B cell (primary cell): ENCODE measurements around the gene PSME1. TPM values are rescaled to one million over a fixed set of nuclear protein-coding genes. Genes with fewer than 3 reads are reported as not detected.

Experiments
- ATAC-seq: fragments of 200-7000 bp; cut with Tn5 transposase; one replicate; pipeline ENCODE4 v1.10.0; 2021; ENCODE audit warnings: low read depth, mild to moderate bottlenecking, moderate number of reproducible peaks, moderate library complexity
- CTCF ChIA-PET: fragments of 350-600 bp; sonication (Branson Sonifier 250); formaldehyde crosslinking; loops from one replicate; lab custom pipeline; 2021; ENCODE audit warnings: antibody characterized with exemption, inconsistent platforms; lab: Charles Lee
- POLR2A ChIA-PET: fragments of 350-600 bp; sonication (Branson Sonifier 250); formaldehyde crosslinking; loops from one replicate; lab custom pipeline; 2021; ENCODE audit warnings: antibody characterized with exemption; lab: Charles Lee
- DNase-seq: peaks from one replicate; pipeline ENCODE4 v3.0.0; 2013
- H2AFZ ChIP-seq: 2 replicates; pipeline ENCODE4 v1.6.1; 2012; ENCODE audit warnings: mild to moderate bottlenecking, low read depth, low read length; ENCODE audit not compliant: insufficient read depth, poor library complexity, severe bottlenecking
- H3K27ac ChIP-seq, 2 donors: 1 replicate in 1 of 2; 2 replicates in 1 of 2; pipeline ENCODE4 v1.5.1; 2012 to 2013; ENCODE audit warnings: low read length in 2 of 2, mild to moderate bottlenecking in 2 of 2, moderate library complexity in 1 of 2
- H3K27me3 ChIP-seq, 4 experiments: fragments of 200-600 bp in 1 of 4; sonication (generic) in 1 of 4; replicated peaks in 1 of 4; 1 replicate in 2 of 4; 2 replicates in 2 of 4; pipeline versions ENCODE4 v1.6.1 to v1.7.0; 2013 to 2016; ENCODE audit warnings: low read length in 3 of 4, mild to moderate bottlenecking in 2 of 4, mixed read lengths in 1 of 4, moderate library complexity in 1 of 4; ENCODE audit not compliant: insufficient read depth in 4 of 4, control insufficient read depth in 3 of 4; ENCODE audit errors: control extremely low read depth in 1 of 4
- H3K36me3 ChIP-seq, 2 experiments: replicated peaks in 1 of 2; 1 replicate in 1 of 2; 2 replicates in 1 of 2; pipeline versions ENCODE4 v1.6.1 to v1.7.1; 2013; ENCODE audit warnings: low read length in 1 of 2; ENCODE audit not compliant: insufficient read depth in 2 of 2, control insufficient read depth in 1 of 2; ENCODE audit errors: control extremely low read depth in 1 of 2, extremely low read depth in 1 of 2
- H3K4me1 ChIP-seq, 2 donors: fragments of 200-600 bp in 1 of 2; sonication (generic) in 1 of 2; 1 replicate in 1 of 2; 2 replicates in 1 of 2; pipeline versions ENCODE4 v1.5.1 to v1.6.1; 2013 to 2017; ENCODE audit warnings: low read length in 2 of 2; ENCODE audit not compliant: control insufficient read depth in 2 of 2, insufficient read depth in 2 of 2
- H3K4me2 ChIP-seq: replicated peaks from 2 replicates; pipeline ENCODE3; 2012; ENCODE audit warnings: mild to moderate bottlenecking, low read depth, low read length; ENCODE audit not compliant: poor library complexity, severe bottlenecking
- H3K4me3 ChIP-seq, 5 experiments: fragments of 200-600 bp in 1 of 5; sonication (generic) in 1 of 5; 1 replicate in 3 of 5; 2 replicates in 2 of 5; pipeline versions ENCODE4 v1.5.1 to v1.7.0; 2011 to 2016; ENCODE audit warnings: low read length in 4 of 5, mild to moderate bottlenecking in 4 of 5, low read depth in 2 of 5, control low read depth in 1 of 5, moderate library complexity in 1 of 5; ENCODE audit not compliant: insufficient read depth in 1 of 5; ENCODE audit errors: control extremely low read depth in 1 of 5, extremely low read depth in 1 of 5
- H3K79me2 ChIP-seq: fragments of 200-600 bp; sonication (generic); one replicate; pipeline ENCODE4 v1.6.0; 2016; ENCODE audit warnings: low read length; ENCODE audit not compliant: control insufficient read depth, insufficient read depth
- H3K9ac ChIP-seq: fragments of 200-600 bp; sonication (generic); 2 replicates; pipeline ENCODE4 v1.6.1; 2017; ENCODE audit warnings: mild to moderate bottlenecking, low read length, moderate library complexity
- H3K9me3 ChIP-seq, 3 donors: one replicate each; pipeline versions ENCODE4 v1.6.1 to v1.7.1; 2013; ENCODE audit warnings: low read length in 2 of 3; ENCODE audit not compliant: control insufficient read depth in 2 of 3, insufficient read depth in 1 of 3; ENCODE audit errors: control extremely low read depth in 1 of 3
- H4K20me1 ChIP-seq: 2 replicates; pipeline ENCODE4 v1.6.0; 2012; ENCODE audit warnings: mild to moderate bottlenecking, low read length; ENCODE audit not compliant: insufficient read depth, control insufficient read depth, poor library complexity, severe bottlenecking
- H3K27ac Mint-ChIP-seq: one replicate; pipeline ENCODE4 v1.8.0; 2021; ENCODE audit warnings: mixed read lengths
- H3K27me3 Mint-ChIP-seq: one replicate; pipeline ENCODE4 v1.8.0; 2021; ENCODE audit warnings: mixed read lengths
- H3K4me1 Mint-ChIP-seq: one replicate; pipeline ENCODE4 v1.8.0; 2021; ENCODE audit warnings: mixed read lengths
- H3K4me3 Mint-ChIP-seq: one replicate; pipeline ENCODE4 v1.8.0; 2021; ENCODE audit warnings: mixed read lengths
- H3K9me3 Mint-ChIP-seq: one replicate; pipeline ENCODE4 v1.8.0; 2022; ENCODE audit warnings: mixed read lengths; ENCODE audit not compliant: insufficient read depth
- CTCF ChIP-seq: fragments of 200-600 bp; IDR thresholded peaks from one replicate; pipeline ENCODE4 v1.8.0; 2022; ENCODE audit warnings: antibody characterized with exemption, mild to moderate bottlenecking
- EZH2 ChIP-seq: IDR thresholded peaks from 2 replicates; pipeline ENCODE4 v1.6.1; 2012; ENCODE audit warnings: borderline replicate concordance, low read depth, mild to moderate bottlenecking, moderate library complexity, low read length; ENCODE audit not compliant: insufficient read depth, poor library complexity, severe bottlenecking
- WGBS: methylation state at CpG from one replicate; pipeline ENCODE4 v1.1.5; 2013; ENCODE audit warnings: missing lambda C conversion rate; ENCODE audit not compliant: insufficient coverage; 5-methylcytosine and 5-hydroxymethylcytosine counted together
- intact Hi-C: fragments of 100-400 bp; cut with micrococcal nuclease; formaldehyde crosslinking; loops from one replicate; pipeline ENCODE4 v1.10.0; 2022
- polyA plus RNA-seq: library from polyadenylated mRNA; depleted of rRNA; stranded (reverse); fragments of >200 nt; gene quantifications from 2 replicates; pipeline ENCODE4 v1.2.3, GENCODE V29; 2012
- total RNA-seq, 2 donors: library from RNA; stranded (reverse); fragments of 120-200 nt in 1 of 2; gene quantifications; 1 replicate in 1 of 2; 2 replicates in 1 of 2; pipeline versions ENCODE4 v1.2.3 to v1.2.4, GENCODE V29; 2013 to 2022

The PSME1 gene
- total and polyA plus RNA-seq, 2 donors (not counting 1 experiment from before 2014, with no cell fraction given), result 237 to 257 TPM

- Histone ChIP-seq H4K20me1 (no peaks in the 10 kb centered on the region), H3K4me3 (no peak overlapping the region), H3K9ac (no peak overlapping the region), H3K4me1 (peaks cover 25 to 26% of the 10 kb centered on the region in 2 donors), H3K27ac (no peak overlapping the region), H3K27me3 (no peaks in the 10 kb centered on the region), H3K36me3 (no peaks in the 10 kb centered on the region), H3K4me2 (no peak overlapping the region), H3K79me2 (peaks cover 13% of the 10 kb centered on the region), H3K9me3 (no peaks in the 10 kb centered on the region), H2AFZ (no peak overlapping the region)
- no peak for ATAC-seq
- TF ChIP-seq EZH2, result no peak
- no peak for TF ChIP-seq CTCF
- Mint-ChIP-seq H3K9me3 (no peaks in the 10 kb centered on the region), H3K4me1 (peaks cover 28% of the 10 kb centered on the region), H3K27ac (no peak overlapping the region), H3K4me3 (no peak overlapping the region), H3K27me3 (no peaks in the 10 kb centered on the region)
- intact Hi-C loops, result no loop called here
- ChIA-PET CTCF (no interaction called here), POLR2A (no interaction called here)
- 93% methylated on average over 3 of the region's 7 CpGs for WGBS
- DNase-seq, result no peak
Measured at GRCh38 chr14:24130717-24131548, 5.1 kb upstream of the PSME1 start.

DNA sequence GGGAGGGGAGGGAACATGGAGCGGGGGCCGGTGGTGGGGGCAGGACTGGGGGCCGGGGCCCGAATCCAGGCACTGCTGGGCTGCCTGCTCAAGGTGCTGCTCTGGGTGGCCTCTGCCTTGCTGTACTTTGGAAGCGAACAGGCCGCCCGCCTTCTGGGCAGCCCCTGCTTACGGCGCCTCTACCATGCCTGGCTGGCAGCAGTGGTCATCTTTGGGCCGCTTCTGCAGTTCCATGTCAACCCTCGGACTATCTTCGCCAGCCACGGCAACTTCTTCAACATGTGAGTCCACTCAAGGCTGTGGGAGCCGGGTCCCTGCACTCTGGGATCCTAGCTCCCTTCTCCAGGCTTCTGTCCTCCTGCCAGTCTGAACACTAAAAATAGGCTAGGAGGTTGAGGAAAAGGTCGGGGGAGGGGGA is 4.4 kb upstream of the PSME1 start:
- peaks cover 15% of the 10 kb centered on the region for H3K79me2 ChIP-seq
- Mint-ChIP-seq H3K4me1 (peaks cover 30% of the 10 kb centered on the region), H3K27ac (no peak overlapping the region)

More for the DNA sequence above, 4.4 kb upstream of the PSME1 start:
- TF ChIP-seq EZH2 (no peak), CTCF (no peak)
- no peaks in the 10 kb centered on the region for H3K36me3 ChIP-seq
- intact Hi-C loops, result no loop called here
- Mint-ChIP-seq H3K9me3 (no peaks in the 10 kb centered on the region), H3K27me3 (no peaks in the 10 kb centered on the region), H3K4me3 (no peak overlapping the region)
- POLR2A ChIA-PET, result no interaction called here
- H3K27ac ChIP-seq, result no peak overlapping the region
- peaks cover 27 to 28% of the 10 kb centered on the region in 2 donors for H3K4me1 ChIP-seq
- DNase-seq (no peak), ATAC-seq (no peak)
- H3K4me2 ChIP-seq, result no peak overlapping the region
- CTCF ChIA-PET, result no interaction called here
- no peaks in the 10 kb centered on the region for H3K27me3 ChIP-seq
- 94% methylated on average over 14 of the region's 15 CpGs for WGBS
- no peaks in the 10 kb centered on the region for H3K9me3 ChIP-seq
- H4K20me1 ChIP-seq, result peaks cover 1% of the 10 kb centered on the region
- H3K4me3 ChIP-seq, result no peak overlapping the region
- H3K9ac ChIP-seq, result no peak overlapping the region
- no peak overlapping the region for H2AFZ ChIP-seq
